Measurements from ENCODE around the gene GBX2. TPM values are rescaled to one million over a fixed set of nuclear protein-coding genes. Genes with fewer than 3 reads are reported as not detected.

GBX2 gene
- total RNA-seq, 1 experiment from 2014 or later, result 0.31 TPM

DNA sequence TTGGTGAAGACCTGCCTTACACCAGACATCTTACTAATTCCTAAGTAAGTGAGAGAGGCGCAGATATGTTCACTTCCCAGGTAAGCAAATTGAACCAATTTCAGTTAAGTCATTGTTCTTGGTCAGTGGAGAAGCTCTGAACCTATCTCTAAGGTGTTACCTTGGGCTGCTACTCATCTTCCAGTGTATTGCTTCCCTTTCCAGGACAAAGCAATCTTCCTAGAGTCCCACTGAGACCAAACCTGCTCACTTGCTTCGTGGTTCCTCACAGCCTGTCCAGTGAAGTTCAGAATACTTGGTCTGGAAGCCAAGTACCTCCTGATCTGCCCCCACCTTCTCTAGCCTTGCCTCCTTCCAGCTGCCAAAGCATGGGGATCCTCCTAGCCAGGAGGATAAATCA, 22.5 kb upstream of the GBX2 start:
- Histone ChIP-seq H3K9me3 (ENCODE audit: control insufficient read depth, low read depth, low read length) (no peaks in the 10 kb centered on the region), H3K4me2 (ENCODE audit: insufficient read depth, insufficient read length, low read length) (no peak overlapping the region), H2BK20ac (ENCODE audit: low read depth, low read length, poor library complexity, severe bottlenecking) (no peak overlapping the region), H2BK5ac (ENCODE audit: insufficient read length, low read length) (no peak overlapping the region), H4K91ac (ENCODE audit: insufficient read length, low read depth, low read length) (no peak overlapping the region), H3K4me1 (ENCODE audit: insufficient read depth, low read length) (no peaks in the 10 kb centered on the region), H3K27me3 (ENCODE audit: insufficient read depth, low read length) (no peaks in the 10 kb centered on the region), H4K20me1 (ENCODE audit: control insufficient read depth, insufficient read depth, insufficient read length) (no peaks in the 10 kb centered on the region), H2AK5ac (ENCODE audit: insufficient read length, low read length) (no peak overlapping the region), H3T11ph (ENCODE audit: low read length) (no peak overlapping the region), H3K4ac (ENCODE audit: low read depth, low read length) (no peak overlapping the region), H3K18ac (ENCODE audit: insufficient read length, low read depth, low read length) (no peak overlapping the region), H2BK12ac (ENCODE audit: insufficient read length, low read depth, low read length) (no peak overlapping the region), H2AFZ (ENCODE audit: low read length) (no peak overlapping the region), H4K5ac (ENCODE audit: insufficient read length, low read depth, low read length) (no peak overlapping the region), H2BK120ac (ENCODE audit: low read depth, low read length, poor library complexity, severe bottlenecking) (no peak overlapping the region), H3K56ac (ENCODE audit: insufficient read length, low read depth, low read length) (no peak overlapping the region), H2BK15ac (ENCODE audit: low read depth, low read length) (no peak overlapping the region), H3K27ac (ENCODE audit: insufficient read length, low read depth, low read length) (no peak overlapping the region), H4K8ac (replicated peaks; ENCODE audit: insufficient read length, low read depth, low read length) (no peak overlapping the region), H3K23ac (ENCODE audit: insufficient read length, low read depth, low read length) (no peak overlapping the region), H3K79me1 (ENCODE audit: insufficient read depth, low read depth, low read length, poor library complexity, severe bottlenecking) (no peaks in the 10 kb centered on the region), H3K14ac (ENCODE audit: insufficient read depth, low read length) (no peak overlapping the region), H3K9ac (ENCODE audit: extremely low read depth, insufficient read length, low read length) (no peak overlapping the region), H3K23me2 (ENCODE audit: insufficient read length, low read depth, low read length, poor library complexity, severe bottlenecking) (no peaks in the 10 kb centered on the region), H3K79me2 (ENCODE audit: insufficient read depth, low read length) (no peaks in the 10 kb centered on the region)
- Mint-ChIP-seq H3K27me3 (ENCODE audit: low read depth) (peaks cover 10% of the 10 kb centered on the region), H3K9me3 (peaks cover 2 to 3% of the 10 kb centered on the region in 2 experiments; a peak in 3 of 5 replicates), H3K27ac (no peak overlapping the region), H3K4me1 (peaks cover 0 to 4% of the 10 kb centered on the region in 2 experiments; a peak in 1 of 4 replicates), H3K36me3 (ENCODE audit: insufficient read depth in 1 of 3, low read depth in 3 of 3) (peaks cover 0 to 2% (median 0%) of the 10 kb centered on the region in 3 experiments; a peak in 2 of 7 replicates), H3K4me3 (no peak overlapping the region)
- no peak for DNase-seq
- TF ChIP-seq, protein P1, sequence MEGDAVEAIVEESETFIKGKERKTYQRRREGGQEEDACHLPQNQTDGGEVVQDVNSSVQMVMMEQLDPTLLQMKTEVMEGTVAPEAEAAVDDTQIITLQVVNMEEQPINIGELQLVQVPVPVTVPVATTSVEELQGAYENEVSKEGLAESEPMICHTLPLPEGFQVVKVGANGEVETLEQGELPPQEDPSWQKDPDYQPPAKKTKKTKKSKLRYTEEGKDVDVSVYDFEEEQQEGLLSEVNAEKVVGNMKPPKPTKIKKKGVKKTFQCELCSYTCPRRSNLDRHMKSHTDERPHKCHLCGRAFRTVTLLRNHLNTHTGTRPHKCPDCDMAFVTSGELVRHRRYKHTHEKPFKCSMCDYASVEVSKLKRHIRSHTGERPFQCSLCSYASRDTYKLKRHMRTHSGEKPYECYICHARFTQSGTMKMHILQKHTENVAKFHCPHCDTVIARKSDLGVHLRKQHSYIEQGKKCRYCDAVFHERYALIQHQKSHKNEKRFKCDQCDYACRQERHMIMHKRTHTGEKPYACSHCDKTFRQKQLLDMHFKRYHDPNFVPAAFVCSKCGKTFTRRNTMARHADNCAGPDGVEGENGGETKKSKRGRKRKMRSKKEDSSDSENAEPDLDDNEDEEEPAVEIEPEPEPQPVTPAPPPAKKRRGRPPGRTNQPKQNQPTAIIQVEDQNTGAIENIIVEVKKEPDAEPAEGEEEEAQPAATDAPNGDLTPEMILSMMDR (conservative IDR thresholded peaks at IDR 0.05), result no peak
- no CpG with 5 or more reads among the region's 2 CpGs for WGBS (ENCODE audit: extremely low coverage, insufficient read length, low lambda C conversion rate)
